ENCODE data around the gene PSAP. TPM values are rescaled to one million over a fixed set of nuclear protein-coding genes. Genes with fewer than 3 reads are reported as not detected.

The PSAP gene
- polyA plus RNA-seq, 1 donor = 520 TPM

Other genes starting within 250 kb of the PSAP start
- gene C10orf105, start 131.5 kb downstream of the PSAP start, polyA plus RNA-seq (ENCODE audit: insufficient read length) = 0.50 TPM
- 50.4 TPM for gene VSIR, start 77.7 kb downstream of the PSAP start, polyA plus RNA-seq (ENCODE audit: insufficient read length)
- gene CHST3, start 113.1 kb upstream of the PSAP start, polyA plus RNA-seq (ENCODE audit: insufficient read length) = 16.2 TPM
- 3.6 TPM for gene SPOCK2, start 237.3 kb upstream of the PSAP start, polyA plus RNA-seq (ENCODE audit: insufficient read length)

Measured in hindlimb muscle (tissue), 1 donor.